ENCODE data around the gene C16orf92. TPM values are rescaled to one million over a fixed set of nuclear protein-coding genes. Genes with fewer than 3 reads are reported as not detected.

Gene C16orf92
- total RNA-seq, 2 donors from 2014 or later, result not detected

- Histone ChIP-seq H3K4me1 (ENCODE audit: control insufficient read depth, insufficient read depth, low read length) (no peaks in the 10 kb centered on the region), H3K9me3 (ENCODE audit: control insufficient read depth, low read length) (no peaks in the 10 kb centered on the region), H3K9ac (ENCODE audit: extremely low read depth, low read length, poor library complexity, severe bottlenecking) (no peak overlapping the region), H3K27ac (ENCODE audit: low read depth, low read length) (no peak overlapping the region), H3K4me3 (ENCODE audit: low read length) (no peak overlapping the region), H3K36me3 (ENCODE audit: control insufficient read depth, insufficient read depth, low read length) (peaks cover 82% of the 10 kb centered on the region), H3K27me3 (ENCODE audit: control insufficient read depth, insufficient read depth, low read length, poor library complexity, severe bottlenecking) (no peaks in the 10 kb centered on the region)
- no peak for DNase-seq
- Mint-ChIP-seq H3K27ac (no peak overlapping the region), H3K4me1 (no peaks in the 10 kb centered on the region), H3K36me3 (ENCODE audit: low read depth) (peaks cover 63% of the 10 kb centered on the region), H3K4me3 (no peak overlapping the region), H3K9me3 (no peaks in the 10 kb centered on the region), H3K27me3 (ENCODE audit: insufficient read depth) (no peaks in the 10 kb centered on the region)
- TF ChIP-seq, protein P1, sequence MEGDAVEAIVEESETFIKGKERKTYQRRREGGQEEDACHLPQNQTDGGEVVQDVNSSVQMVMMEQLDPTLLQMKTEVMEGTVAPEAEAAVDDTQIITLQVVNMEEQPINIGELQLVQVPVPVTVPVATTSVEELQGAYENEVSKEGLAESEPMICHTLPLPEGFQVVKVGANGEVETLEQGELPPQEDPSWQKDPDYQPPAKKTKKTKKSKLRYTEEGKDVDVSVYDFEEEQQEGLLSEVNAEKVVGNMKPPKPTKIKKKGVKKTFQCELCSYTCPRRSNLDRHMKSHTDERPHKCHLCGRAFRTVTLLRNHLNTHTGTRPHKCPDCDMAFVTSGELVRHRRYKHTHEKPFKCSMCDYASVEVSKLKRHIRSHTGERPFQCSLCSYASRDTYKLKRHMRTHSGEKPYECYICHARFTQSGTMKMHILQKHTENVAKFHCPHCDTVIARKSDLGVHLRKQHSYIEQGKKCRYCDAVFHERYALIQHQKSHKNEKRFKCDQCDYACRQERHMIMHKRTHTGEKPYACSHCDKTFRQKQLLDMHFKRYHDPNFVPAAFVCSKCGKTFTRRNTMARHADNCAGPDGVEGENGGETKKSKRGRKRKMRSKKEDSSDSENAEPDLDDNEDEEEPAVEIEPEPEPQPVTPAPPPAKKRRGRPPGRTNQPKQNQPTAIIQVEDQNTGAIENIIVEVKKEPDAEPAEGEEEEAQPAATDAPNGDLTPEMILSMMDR (conservative IDR thresholded peaks at IDR 0.05), result no peak
- WGBS, 2 experiments (ENCODE audit: insufficient coverage in 1 of 2, insufficient read length in 1 of 2), result 95% methylated on average over 19 to 35 of the region's 35 CpGs
Observed at GRCh38 chr16:29987371-29988085, 35.5 kb upstream of the C16orf92 start.

DNA sequence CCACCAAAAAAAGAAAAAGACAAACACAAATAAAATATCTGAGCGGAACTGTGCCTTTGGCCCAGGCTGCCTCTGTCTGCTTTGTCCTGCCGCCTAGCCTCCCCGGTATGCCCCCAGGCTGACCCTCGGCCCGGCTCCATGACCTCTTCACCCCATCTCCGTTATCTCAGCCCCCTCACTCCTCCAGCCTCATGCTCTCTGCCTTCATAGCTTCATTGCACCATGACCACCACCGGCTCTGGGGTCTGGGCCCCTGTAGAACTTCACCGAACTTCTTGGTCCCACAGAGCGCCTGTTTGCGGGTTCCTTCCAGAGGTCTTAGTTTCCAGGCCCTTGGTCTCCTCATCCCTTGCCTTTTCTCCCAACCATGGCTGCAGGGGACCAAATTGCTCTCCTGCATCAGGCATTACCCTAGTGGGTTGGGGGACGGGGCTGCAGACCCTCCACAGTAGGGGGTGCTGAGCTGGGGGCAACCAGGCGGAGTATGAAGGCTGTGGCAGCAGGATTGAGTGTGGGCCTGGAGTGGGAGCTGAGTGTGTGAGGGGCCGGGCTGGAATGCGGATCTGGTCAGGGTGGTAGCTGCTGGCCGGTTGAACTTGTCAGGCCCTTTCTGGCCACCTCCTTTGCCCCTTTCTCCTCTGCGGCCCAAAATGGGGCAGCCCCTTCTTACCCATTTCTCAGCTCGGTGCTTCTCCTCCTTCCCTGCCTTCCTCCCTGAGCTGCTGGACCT, 34.5 kb upstream of the C16orf92 start:
- Mint-ChIP-seq H3K27ac (no peak overlapping the region), H3K36me3 (ENCODE audit: low read depth) (peaks cover 58% of the 10 kb centered on the region), H3K4me1 (no peaks in the 10 kb centered on the region), H3K9me3 (no peaks in the 10 kb centered on the region), H3K27me3 (ENCODE audit: insufficient read depth) (no peaks in the 10 kb centered on the region), H3K4me3 (no peak overlapping the region)
- Histone ChIP-seq H3K36me3 (ENCODE audit: control insufficient read depth, insufficient read depth, low read length) (peaks cover 79% of the 10 kb centered on the region), H3K4me1 (ENCODE audit: control insufficient read depth, insufficient read depth, low read length) (no peaks in the 10 kb centered on the region), H3K9me3 (ENCODE audit: control insufficient read depth, low read length) (no peaks in the 10 kb centered on the region), H3K27me3 (ENCODE audit: control insufficient read depth, insufficient read depth, low read length, poor library complexity, severe bottlenecking) (no peaks in the 10 kb centered on the region), H3K9ac (ENCODE audit: extremely low read depth, low read length, poor library complexity, severe bottlenecking) (no peak overlapping the region), H3K27ac (ENCODE audit: low read depth, low read length) (no peak overlapping the region), H3K4me3 (ENCODE audit: low read length) (no peak overlapping the region)
- TF ChIP-seq, protein P1 (conservative IDR thresholded peaks at IDR 0.05), result no peak
- 94 to 97% methylated on average over 11 to 17 of the region's 17 CpGs for WGBS, 2 experiments (ENCODE audit: insufficient coverage in 1 of 2, insufficient read length in 1 of 2)
- DNase-seq, result no peak

GRCh38 chr16:29989111-29989858, 33.7 kb upstream of the C16orf92 start:
- DNase-seq, result no peak
- no peak overlapping the region for H3K9ac ChIP-seq (ENCODE audit: extremely low read depth, low read length, poor library complexity, severe bottlenecking)
- peaks cover 71% of the 10 kb centered on the region for H3K36me3 ChIP-seq (ENCODE audit: control insufficient read depth, insufficient read depth, low read length)
- WGBS, 2 experiments (ENCODE audit: insufficient coverage in 1 of 2, insufficient read length in 1 of 2), result 94 to 96% methylated on average over 23 of the region's 23 CpGs
- H3K36me3 Mint-ChIP-seq (ENCODE audit: low read depth), result peaks cover 51% of the 10 kb centered on the region
- no peaks in the 10 kb centered on the region for H3K9me3 ChIP-seq (ENCODE audit: control insufficient read depth, low read length)
- no peaks in the 10 kb centered on the region for H3K27me3 ChIP-seq (ENCODE audit: control insufficient read depth, insufficient read depth, low read length, poor library complexity, severe bottlenecking)
- no peaks in the 10 kb centered on the region for H3K27me3 Mint-ChIP-seq (ENCODE audit: insufficient read depth)
- no peaks in the 10 kb centered on the region for H3K4me1 ChIP-seq (ENCODE audit: control insufficient read depth, insufficient read depth, low read length)
- H3K27ac ChIP-seq (ENCODE audit: low read depth, low read length), result no peak overlapping the region
- no peak overlapping the region for H3K27ac Mint-ChIP-seq
- H3K4me3 ChIP-seq (ENCODE audit: low read length), result no peak overlapping the region
- TF ChIP-seq, protein P1 (conservative IDR thresholded peaks at IDR 0.05), result no peak
- peaks cover 1% of the 10 kb centered on the region for H3K4me1 Mint-ChIP-seq
- no peak overlapping the region for H3K4me3 Mint-ChIP-seq
- no peaks in the 10 kb centered on the region for H3K9me3 Mint-ChIP-seq

All from endodermal cell (in vitro differentiated cells).